Heart left ventricle (tissue), 13 donors: ENCODE results near the gene SMAD3.
"Not testable (repeated sequence)": the region's sequence is repeated elsewhere in the genome, so short reads cannot be mapped to it uniquely, and the experiment has no call there.

ENCODE experiments used
- CTCF ChIP-seq, 12 donors: fragments of 200-600 bp; sonication (generic) in 4 of 12; IDR thresholded peaks; one replicate each; pipeline versions ENCODE4 v1.5.0 to v1.8.0; 2018 to 2022; ENCODE audit warnings: antibody characterized with exemption in 12 of 12, mild to moderate bottlenecking in 5 of 12
- POLR2A ChIP-seq, 2 donors: fragments of 450-650 bp; IDR thresholded peaks; one replicate each; pipeline ENCODE4 v1.6.1; 2017; ENCODE audit warnings: antibody characterized with exemption in 2 of 2, mild to moderate bottlenecking in 2 of 2, moderate library complexity in 2 of 2
- donor health status: ischemic (EF 13 %, LVEDD 7.1; RV severe dilation, severe dysfunction).
- donor health status: DM: no; HTN: yes; CAD: no.
- donor health status: DM: no; HTN: no; CAD: no.
- donor health status: ischemic (EF 25% LVEDD 6.9; RV normal size, moderate dysfunction).
- donor health status: ischemic (EF 25% LVEDD 5.7; RV mildly dilated, moderate dysfunction).
- donor health status: ischemic (EF 35%, LVEDD 5.7; RV mildly dilated, moderate dysfunction).
- donor health status: nonischemic (EF 11% LVEDD 7.7; RV severe dilation, severe dysfunction).
- donor health status: DM: yes; HTN: yes; CAD: no.
- donor health status: PGD.
- donor health status: ischemic (EF 29% LVEDD 5.4; RV normal size, mild dysfunction).
- donor health status: nonischemic (EF 23%, LVEDD 6.1; RV moderate dilation, normal function).

- not testable (repeated sequence) for TF ChIP-seq CTCF, POLR2A (IDR thresholded peaks at IDR 0.05)
These were observed 87.6 kb downstream of the SMAD3 start for GRCh38 chr15:67153044-67153443.
